HepG2 (cell line): ENCODE data around the gene DDRGK1. TPM values are rescaled to one million over a fixed set of nuclear protein-coding genes. Genes with fewer than 3 reads are reported as not detected.

ENCODE experiments used
- BRD4 ChIP-seq: sonication (generic); formaldehyde crosslinking; IDR thresholded peaks from 2 replicates; pipeline ENCODE4 v1.4.0; 2020; ENCODE audit warnings: missing genetic modification reagents
- ESRRA ChIP-seq: sonication (generic); formaldehyde crosslinking; IDR thresholded peaks from 2 replicates; pipeline ENCODE4 v1.5.1; 2020; ENCODE audit warnings: mild to moderate bottlenecking, low read depth, missing genetic modification reagents
- FOXA1 ChIP-seq, 2 experiments: fragments of 450-650 bp in 1 of 2; sonication (generic) in 1 of 2; formaldehyde crosslinking in 1 of 2; IDR thresholded peaks; 2 replicates each; pipeline versions ENCODE4 v1.4.0 to v1.6.1; 2016 to 2020; ENCODE audit warnings: missing genetic modification reagents in 1 of 2
- HDAC2 ChIP-seq: sonication (generic); formaldehyde crosslinking; IDR thresholded peaks from 2 replicates; pipeline ENCODE4 v1.4.0; 2020; ENCODE audit warnings: missing genetic modification reagents
- HOXD1 ChIP-seq: sonication (generic); formaldehyde crosslinking; IDR thresholded peaks from 2 replicates; pipeline ENCODE4 v1.5.0; 2020; ENCODE audit warnings: missing genetic modification reagents
- MAFG ChIP-seq: sonication (generic); formaldehyde crosslinking; IDR thresholded peaks from 2 replicates; pipeline ENCODE4 v1.5.1; 2020; ENCODE audit warnings: mild to moderate bottlenecking, missing genetic modification reagents
- POGZ ChIP-seq: sonication (generic); formaldehyde crosslinking; IDR thresholded peaks from 2 replicates; pipeline ENCODE4 v1.4.0; 2020; ENCODE audit warnings: mild to moderate bottlenecking, missing genetic modification reagents
- SIN3A ChIP-seq: IDR thresholded peaks from 2 replicates; pipeline ENCODE4 v1.6.1; 2011; ENCODE audit warnings: low read depth, mild to moderate bottlenecking, control low read depth, low read length, borderline replicate concordance
- SMYD3 ChIP-seq: sonication (generic); formaldehyde crosslinking; IDR thresholded peaks from 2 replicates; pipeline ENCODE4 v1.8.1; 2023; ENCODE audit warnings: mild to moderate bottlenecking, missing genetic modification reagents
- SNAPC2 ChIP-seq: sonication (generic); formaldehyde crosslinking; IDR thresholded peaks from 2 replicates; pipeline ENCODE4 v1.8.1; 2022; ENCODE audit warnings: mild to moderate bottlenecking, missing genetic modification reagents
- TCF12 ChIP-seq, 2 experiments: fragments of 450-650 bp in 1 of 2; sonication (generic) in 1 of 2; formaldehyde crosslinking in 1 of 2; IDR thresholded peaks; 2 replicates each; pipeline versions ENCODE4 v1.6.1 to v1.8.0; 2017 to 2022; ENCODE audit warnings: antibody characterized with exemption in 1 of 2, mild to moderate bottlenecking in 1 of 2, missing genetic modification reagents in 1 of 2, moderate library complexity in 1 of 2
- TCF7L2 ChIP-seq: IDR thresholded peaks from 2 replicates; pipeline ENCODE4 v1.6.1; 2011; ENCODE audit warnings: mild to moderate bottlenecking, low read depth, low read length, moderate library complexity
- U2AF2 ChIP-seq: fragments of 200-400 bp; formaldehyde crosslinking; IDR thresholded peaks from 2 replicates; pipeline ENCODE4 v1.6.1; 2017; ENCODE audit warnings: low read depth, mild to moderate bottlenecking, low read length
- ZFAT ChIP-seq: sonication (generic); formaldehyde crosslinking; conservative IDR thresholded peaks from 2 replicates; pipeline ENCODE4 v1.8.1; 2023; ENCODE audit warnings: missing genetic modification reagents, inconsistent platforms
- ZFY ChIP-seq: sonication (generic); formaldehyde crosslinking; IDR thresholded peaks from 2 replicates; pipeline ENCODE4 v1.4.0; 2020; ENCODE audit warnings: missing genetic modification reagents
- ZNF136 ChIP-seq: sonication (generic); formaldehyde crosslinking; IDR thresholded peaks from 2 replicates; pipeline ENCODE4 v1.8.1; 2022; ENCODE audit warnings: low read depth, mild to moderate bottlenecking, moderate library complexity, missing genetic modification reagents
- ZNF230 ChIP-seq: sonication (generic); formaldehyde crosslinking; IDR thresholded peaks from 2 replicates; pipeline ENCODE4 v1.4.0; 2020; ENCODE audit warnings: mild to moderate bottlenecking, missing genetic modification reagents
- ZNF44 ChIP-seq: sonication (generic); formaldehyde crosslinking; IDR thresholded peaks from 2 replicates; pipeline ENCODE4 v1.5.1; 2020; ENCODE audit warnings: mild to moderate bottlenecking, missing genetic modification reagents
- ZNF644 ChIP-seq: IDR thresholded peaks from 2 replicates; pipeline ENCODE4 v1.6.1; 2016; ENCODE audit warnings: low read depth
- ZNF7 ChIP-seq: IDR thresholded peaks from 2 replicates; pipeline ENCODE4 v1.6.1; 2016; ENCODE audit warnings: missing biosample characterization, missing genetic modification reagents
- ZSCAN12 ChIP-seq: sonication (generic); formaldehyde crosslinking; IDR thresholded peaks from 2 replicates; pipeline ENCODE4 v1.9.0; 2021; ENCODE audit warnings: mild to moderate bottlenecking, missing genetic modification reagents
- polyA plus RNA-seq, 8 experiments: library from polyadenylated mRNA; depleted of rRNA in 3 of 8; stranded (reverse) in 7 of 8; unstranded in 1 of 8; fragments of >200 nt; fragmentation: Illumina TruSeq in 4 of 8; extraction: Trizol in 4 of 8; gene quantifications; 2 replicates each; pipeline versions ENCODE4 v1.2.1 to v1.2.3, GENCODE V29; 2011 to 2016; ENCODE audit warnings: low read depth in 4 of 8, missing spikeins in 1 of 8, mixed read lengths in 1 of 8; ENCODE audit not compliant: insufficient read depth in 1 of 8
- total RNA-seq, 5 experiments: library from RNA; depleted of rRNA; stranded (reverse); fragments of >200 nt; fragmentation: Illumina TruSeq; extraction: Trizol; gene quantifications; 2 replicates each; pipeline ENCODE4 v1.2.3, GENCODE V29; 2016; ENCODE audit warnings: low read depth in 1 of 5
- TF ChIP-seq, protein P1 (sequence below): sonication (generic); IDR thresholded peaks from 2 replicates; pipeline ENCODE4 v1.6.1; 2016; ENCODE audit warnings: low read depth, borderline replicate concordance
- TF ChIP-seq, protein P2 (sequence below): sonication (generic); formaldehyde crosslinking; IDR thresholded peaks from 2 replicates; pipeline ENCODE4 v1.4.0; 2020; ENCODE audit warnings: missing genetic modification reagents, low read depth, mild to moderate bottlenecking, borderline replicate concordance
- TF ChIP-seq, protein P3 (sequence below): IDR thresholded peaks from 2 replicates; pipeline ENCODE4 v1.6.1; 2016
- TF ChIP-seq, protein P4 (sequence below): sonication (generic); formaldehyde crosslinking; IDR thresholded peaks from 2 replicates; pipeline ENCODE4 v1.4.0; 2020; ENCODE audit warnings: missing genetic modification reagents
- TF ChIP-seq, protein P5 (sequence below): sonication (generic); formaldehyde crosslinking; IDR thresholded peaks from 2 replicates; pipeline ENCODE4 v1.4.0; 2020; ENCODE audit warnings: missing genetic modification reagents

The DDRGK1 gene
- total and polyA plus RNA-seq, 2 of the 13 experiments (the other 11 are each of a cell fraction or from before 2014, with no cell fraction given), result 96.7 to 149 TPM

DNA sequence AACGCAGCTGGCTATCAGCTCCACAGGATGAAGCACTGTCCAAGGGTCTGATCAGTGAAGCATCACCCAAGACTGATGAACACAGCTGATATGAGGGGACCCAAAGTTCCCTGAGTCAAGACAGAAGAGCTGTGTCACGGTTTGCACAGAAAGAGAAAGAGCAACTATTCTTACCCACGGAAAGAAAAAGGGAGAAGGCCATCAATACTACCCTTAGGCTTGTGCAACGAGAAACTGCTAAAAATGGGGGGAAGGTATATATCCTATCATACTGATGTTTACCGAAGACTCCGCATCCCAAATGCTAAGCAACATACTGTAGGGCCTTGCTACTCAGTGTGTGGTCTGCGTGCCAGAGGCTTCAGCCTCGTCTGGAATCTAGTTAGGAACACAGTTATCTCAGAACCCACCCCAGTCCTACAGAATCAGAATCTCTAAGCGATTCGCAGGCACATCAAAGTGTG is 45.5 kb downstream of the DDRGK1 start (continued):
- TF ChIP-seq TCF12 (IDR thresholded peaks at IDR 0.05), result no peak
- TF ChIP-seq TCF12 (CRISPR knock-in tag; IDR thresholded peaks at IDR 0.05), result no peak
- peak; percentile 53; the same call in 1 of the 2 replicates for TF ChIP-seq SIN3A
- TF ChIP-seq ZFAT (CRISPR knock-in tag), result no peak
- TF ChIP-seq HDAC2 (CRISPR knock-in tag), result 0 out of 2 replicates have a peak, but pooled peaks have one; percentile 14
- peak; percentile 77 for TF ChIP-seq MAFG (CRISPR knock-in tag)
- peak; percentile 10; the same call in 1 of the 2 replicates for TF ChIP-seq ZNF136
- no peak for TF ChIP-seq ZFY
- TF ChIP-seq, protein P1, sequence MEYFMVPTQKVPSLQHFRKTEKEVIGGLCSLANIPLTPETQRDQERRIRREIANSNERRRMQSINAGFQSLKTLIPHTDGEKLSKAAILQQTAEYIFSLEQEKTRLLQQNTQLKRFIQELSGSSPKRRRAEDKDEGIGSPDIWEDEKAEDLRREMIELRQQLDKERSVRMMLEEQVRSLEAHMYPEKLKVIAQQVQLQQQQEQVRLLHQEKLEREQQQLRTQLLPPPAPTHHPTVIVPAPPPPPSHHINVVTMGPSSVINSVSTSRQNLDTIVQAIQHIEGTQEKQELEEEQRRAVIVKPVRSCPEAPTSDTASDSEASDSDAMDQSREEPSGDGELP, result peak; percentile 79
- TF ChIP-seq ZNF230 (CRISPR knock-in tag), result no peak
- peak; percentile 73 for TF ChIP-seq SMYD3 (CRISPR knock-in tag)
- no peak for TF ChIP-seq ESRRA (CRISPR knock-in tag)
- TF ChIP-seq HOXD1 (CRISPR knock-in tag), result no peak
- TF ChIP-seq, protein P2, sequence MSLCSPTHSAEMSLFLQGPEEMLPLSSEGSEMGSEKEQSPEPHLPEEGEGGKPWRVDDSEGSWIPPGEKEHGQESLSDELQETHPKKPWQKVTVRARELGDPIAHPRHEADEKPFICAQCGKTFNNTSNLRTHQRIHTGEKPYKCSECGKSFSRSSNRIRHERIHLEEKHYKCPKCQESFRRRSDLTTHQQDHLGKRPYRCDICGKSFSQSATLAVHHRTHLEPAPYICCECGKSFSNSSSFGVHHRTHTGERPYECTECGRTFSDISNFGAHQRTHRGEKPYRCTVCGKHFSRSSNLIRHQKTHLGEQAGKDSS (CRISPR knock-in tag), result peak; percentile 41; the same call in 1 of the 2 replicates
- TF ChIP-seq, protein P3, sequence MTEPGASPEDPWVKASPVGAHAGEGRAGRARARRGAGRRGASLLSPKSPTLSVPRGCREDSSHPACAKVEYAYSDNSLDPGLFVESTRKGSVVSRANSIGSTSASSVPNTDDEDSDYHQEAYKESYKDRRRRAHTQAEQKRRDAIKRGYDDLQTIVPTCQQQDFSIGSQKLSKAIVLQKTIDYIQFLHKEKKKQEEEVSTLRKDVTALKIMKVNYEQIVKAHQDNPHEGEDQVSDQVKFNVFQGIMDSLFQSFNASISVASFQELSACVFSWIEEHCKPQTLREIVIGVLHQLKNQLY (CRISPR knock-in tag), result peak; percentile 34; the same call in 1 of the 2 replicates
- TF ChIP-seq FOXA1 (IDR thresholded peaks at IDR 0.05), result no peak
- TF ChIP-seq FOXA1 (CRISPR knock-in tag; IDR thresholded peaks at IDR 0.05), result 0 out of 2 replicates have a peak, but pooled peaks have one; percentile 9
- TF ChIP-seq, protein P4, sequence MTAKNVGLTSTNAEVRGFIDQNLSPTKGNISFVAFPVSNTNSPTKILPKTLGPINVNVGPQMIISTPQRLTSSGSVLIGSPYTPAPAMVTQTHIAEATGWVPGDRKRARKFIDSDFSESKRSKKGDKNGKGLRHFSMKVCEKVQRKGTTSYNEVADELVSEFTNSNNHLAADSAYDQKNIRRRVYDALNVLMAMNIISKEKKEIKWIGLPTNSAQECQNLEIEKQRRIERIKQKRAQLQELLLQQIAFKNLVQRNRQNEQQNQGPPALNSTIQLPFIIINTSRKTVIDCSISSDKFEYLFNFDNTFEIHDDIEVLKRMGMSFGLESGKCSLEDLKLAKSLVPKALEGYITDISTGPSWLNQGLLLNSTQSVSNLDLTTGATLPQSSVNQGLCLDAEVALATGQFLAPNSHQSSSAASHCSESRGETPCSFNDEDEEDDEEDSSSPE (CRISPR knock-in tag), result 0 out of 2 replicates have a peak, but pooled peaks have one; percentile 31
- TF ChIP-seq, protein P5, sequence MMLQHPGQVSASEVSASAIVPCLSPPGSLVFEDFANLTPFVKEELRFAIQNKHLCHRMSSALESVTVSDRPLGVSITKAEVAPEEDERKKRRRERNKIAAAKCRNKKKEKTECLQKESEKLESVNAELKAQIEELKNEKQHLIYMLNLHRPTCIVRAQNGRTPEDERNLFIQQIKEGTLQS (CRISPR knock-in tag), result peak; percentile 39; the same call in 1 of the 2 replicates
- no peak for TF ChIP-seq TCF7L2
- no peak for TF ChIP-seq U2AF2
- TF ChIP-seq SNAPC2 (CRISPR knock-in tag), result 0 out of 2 replicates have a peak, but pooled peaks have one; percentile 76
- TF ChIP-seq ZNF44 (CRISPR knock-in tag), result 0 out of 2 replicates have a peak, but pooled peaks have one; percentile 16
- TF ChIP-seq ZNF7 (CRISPR knock-in tag), result no peak
- TF ChIP-seq ZNF644 (CRISPR knock-in tag), result no peak
- TF ChIP-seq ZSCAN12 (CRISPR knock-in tag), result no peak
- no peak for TF ChIP-seq POGZ (CRISPR knock-in tag)
- no peak for TF ChIP-seq BRD4 (CRISPR knock-in tag)
